Activated CD4-positive, alpha-beta T cell treated with anti-CD3 and anti-CD28 coated beads for 36 hours (primary cell): ENCODE data around the gene SGCD. TPM values are rescaled to one million over a fixed set of nuclear protein-coding genes. Genes with fewer than 3 reads are reported as not detected.

Source experiments
- ATAC-seq: fragments of 200-7000 bp; cut with Tn5 transposase; one replicate; pipeline ENCODE4 v1.10.0; 2021; ENCODE audit warnings: mild to moderate bottlenecking, moderate library complexity
- CTCF ChIA-PET: fragments of 350-600 bp; sonication (Branson Sonifier 250); formaldehyde crosslinking; loops from one replicate; lab custom pipeline; 2021; ENCODE audit warnings: antibody characterized with exemption; lab: Charles Lee
- POLR2A ChIA-PET: fragments of 350-600 bp; sonication (Branson Sonifier 250); formaldehyde crosslinking; loops from one replicate; lab custom pipeline; 2021; ENCODE audit warnings: antibody characterized with exemption, inconsistent platforms; lab: Charles Lee
- DNase-seq: peaks from one replicate; pipeline ENCODE4 v3.0.0-alpha.2; 2020
- H3K27ac Mint-ChIP-seq: one replicate; pipeline ENCODE4 v1.8.0; 2021; ENCODE audit warnings: mixed read lengths
- H3K27me3 Mint-ChIP-seq: one replicate; pipeline ENCODE4 v1.8.0; 2021; ENCODE audit warnings: mixed read lengths
- H3K36me3 Mint-ChIP-seq: one replicate; pipeline ENCODE4 v1.8.0; 2021; ENCODE audit warnings: low read depth, mixed read lengths
- H3K4me1 Mint-ChIP-seq: one replicate; pipeline ENCODE4 v1.8.0; 2021; ENCODE audit warnings: mixed read lengths
- H3K4me3 Mint-ChIP-seq: one replicate; pipeline ENCODE4 v1.8.0; 2021; ENCODE audit warnings: mild to moderate bottlenecking, moderate library complexity, mixed read lengths
- H3K9me3 Mint-ChIP-seq: one replicate; pipeline ENCODE4 v1.8.0; 2021; ENCODE audit warnings: low read depth, mixed read lengths
- intact Hi-C, 2 experiments: fragments of 100-400 bp; cut with DNase I in 1 of 2; cut with micrococcal nuclease in 1 of 2; formaldehyde crosslinking; loops; one replicate each; pipeline versions ENCODE4 v1.14.2 to v1.15.1; 2022 to 2024; cut with DNase I, micrococcal nuclease
- total RNA-seq, 2 experiments: library from RNA; stranded (reverse); gene quantifications; one replicate each; pipeline ENCODE4 v1.2.3, GENCODE V29; 2021

Gene SGCD
- total RNA-seq, 2 experiments from 2014 or later, result not detected

DNA sequence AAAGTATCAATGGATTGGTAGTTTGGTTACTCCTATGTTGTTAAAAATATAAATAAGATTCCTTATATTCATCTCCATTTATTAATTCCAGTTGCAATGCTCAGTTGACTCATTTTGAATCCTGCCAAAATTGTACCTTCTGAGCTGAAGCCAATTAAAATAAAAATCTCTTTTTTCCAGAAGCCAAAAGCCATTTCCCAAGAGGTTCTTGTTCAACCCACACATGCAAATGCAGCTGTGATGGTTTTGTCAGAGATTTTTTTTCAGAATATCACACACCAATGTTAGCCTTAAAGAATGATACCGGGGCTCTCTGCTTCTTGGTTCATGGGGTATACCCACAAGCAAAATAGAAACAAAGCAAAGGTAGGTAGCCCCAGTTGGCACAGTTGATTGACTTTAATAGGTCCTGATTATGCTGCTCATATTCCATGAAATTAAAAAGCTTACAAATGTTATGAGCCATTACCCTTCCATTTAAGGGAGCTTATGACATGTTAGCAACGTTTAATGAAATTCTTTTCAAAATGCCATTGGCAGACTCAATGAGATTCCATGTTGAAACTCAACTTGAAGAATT, 208.0 kb downstream of the SGCD start:
- ChIA-PET CTCF (interaction anchor here (1.0 kb wide), 1 partner anchor 399 kb away, joined by 3 read pairs; no protein-coding TSS in a partner anchor), POLR2A (no interaction called here)
- H3K27ac Mint-ChIP-seq, result no peak overlapping the region
- H3K27me3 Mint-ChIP-seq, result peaks cover 9% of the 10 kb centered on the region
- H3K36me3 Mint-ChIP-seq, result no peaks in the 10 kb centered on the region
- H3K9me3 Mint-ChIP-seq, result no peaks in the 10 kb centered on the region
- DNase-seq (no peak), ATAC-seq (no peak)
- H3K4me3 Mint-ChIP-seq, result no peak overlapping the region
- no peaks in the 10 kb centered on the region for H3K4me1 Mint-ChIP-seq
- intact Hi-C loops, result no loop called here

DNA sequence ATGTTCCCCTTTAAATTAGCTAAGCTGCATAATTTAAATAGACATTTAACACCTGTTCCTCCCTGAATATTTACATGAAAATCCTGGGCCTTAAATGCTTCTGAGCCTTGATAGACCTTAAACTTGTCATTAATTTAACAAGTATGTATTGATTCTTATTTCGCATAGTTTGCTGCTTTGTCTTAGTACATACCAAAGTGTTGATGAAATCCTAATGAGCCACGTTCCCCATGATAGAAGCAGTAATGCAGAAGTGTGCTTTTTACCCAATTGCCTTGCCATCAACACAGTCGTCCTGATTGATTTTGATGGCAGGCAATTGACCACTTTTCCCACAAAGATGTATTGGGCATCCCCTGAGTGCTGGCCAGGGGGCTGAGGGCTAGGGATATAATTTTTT, 213.5 kb downstream of the SGCD start:
- ATAC-seq, result no peak
- CTCF ChIA-PET, result no interaction called here
- Mint-ChIP-seq H3K9me3 (no peaks in the 10 kb centered on the region), H3K36me3 (no peaks in the 10 kb centered on the region), H3K4me3 (no peak overlapping the region), H3K4me1 (no peaks in the 10 kb centered on the region), H3K27me3 (peaks cover 11% of the 10 kb centered on the region), H3K27ac (no peak overlapping the region)
- POLR2A ChIA-PET, result no interaction called here
- intact Hi-C loops, result no loop called here
- DNase-seq, result no peak

DNA sequence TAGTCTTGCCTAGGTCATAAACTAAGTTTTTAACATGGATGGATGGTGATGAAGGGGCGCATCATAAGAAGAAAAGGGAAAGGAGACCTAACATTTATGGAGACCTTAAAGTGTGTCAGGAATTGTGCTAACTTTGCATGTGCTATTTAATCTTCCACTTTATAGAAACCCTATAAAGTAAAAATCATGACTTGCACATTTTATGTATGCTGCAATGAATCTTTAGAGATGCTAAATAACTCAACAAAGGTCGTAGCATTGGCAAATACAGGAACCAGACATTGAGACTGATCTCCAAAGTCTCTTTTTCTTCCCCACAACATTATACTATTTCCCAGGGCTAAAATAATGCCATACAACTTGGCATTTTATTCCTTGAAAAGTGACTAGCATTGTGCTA, 214.6 kb downstream of the SGCD start:
- DNase-seq, result no peak
- H3K36me3 Mint-ChIP-seq, result no peaks in the 10 kb centered on the region
- H3K4me3 Mint-ChIP-seq, result no peak overlapping the region
- POLR2A ChIA-PET, result no interaction called here
- CTCF ChIA-PET, result no interaction called here
- H3K9me3 Mint-ChIP-seq, result no peaks in the 10 kb centered on the region
- no peak for ATAC-seq
- no peak overlapping the region for H3K27ac Mint-ChIP-seq
- peaks cover 11% of the 10 kb centered on the region for H3K27me3 Mint-ChIP-seq
- intact Hi-C loops, result no loop called here
- H3K4me1 Mint-ChIP-seq, result no peaks in the 10 kb centered on the region

DNA sequence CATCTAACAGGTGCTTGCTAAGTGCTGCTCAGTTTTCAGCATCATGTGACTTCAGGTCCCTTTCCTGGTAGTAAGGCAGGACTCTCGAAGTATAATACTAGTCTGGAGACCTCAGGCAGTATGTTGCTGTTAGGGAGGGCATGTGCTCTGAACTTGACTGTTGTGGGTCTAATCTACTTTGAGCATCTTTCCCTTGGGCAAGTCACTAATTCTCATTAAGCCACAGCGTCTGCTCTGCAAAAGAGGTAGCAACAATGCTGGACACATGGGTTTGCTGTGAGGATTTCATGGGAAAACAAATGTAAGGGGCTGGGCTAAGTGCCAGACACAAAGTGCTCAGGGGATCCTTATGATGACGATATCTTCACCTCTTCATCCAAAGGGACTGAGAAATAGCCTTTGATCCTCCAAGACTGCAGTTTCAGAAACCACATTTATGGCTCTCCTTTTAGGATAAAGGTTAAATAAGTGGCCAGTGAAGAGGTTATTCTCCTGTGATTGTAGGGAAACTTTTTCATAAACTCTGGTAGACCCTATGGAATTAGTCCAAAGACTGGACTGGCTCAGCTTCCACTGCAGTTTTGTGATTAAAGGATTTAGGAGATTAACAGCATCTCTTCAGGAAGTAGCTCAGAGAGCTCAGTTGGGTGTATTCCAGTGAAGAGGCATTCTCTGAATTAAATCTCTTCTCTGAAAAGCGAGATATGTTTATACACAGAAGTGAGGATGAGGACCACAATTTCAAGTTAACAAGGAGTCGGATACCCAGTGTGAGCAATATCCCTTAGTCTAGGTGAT, 216.6 kb downstream of the SGCD start:
- Mint-ChIP-seq H3K36me3 (no peaks in the 10 kb centered on the region), H3K4me3 (no peak overlapping the region), H3K27ac (no peak overlapping the region), H3K27me3 (peaks cover 9% of the 10 kb centered on the region), H3K4me1 (no peaks in the 10 kb centered on the region), H3K9me3 (no peaks in the 10 kb centered on the region)
- ATAC-seq, result no peak
- intact Hi-C loops, result no loop called here
- CTCF ChIA-PET, result no interaction called here
- POLR2A ChIA-PET, result interaction anchor here (0.6 kb wide), 1 partner anchor 595 kb away, joined by 3 read pairs; no protein-coding TSS in a partner anchor
- DNase-seq, result no peak

DNA sequence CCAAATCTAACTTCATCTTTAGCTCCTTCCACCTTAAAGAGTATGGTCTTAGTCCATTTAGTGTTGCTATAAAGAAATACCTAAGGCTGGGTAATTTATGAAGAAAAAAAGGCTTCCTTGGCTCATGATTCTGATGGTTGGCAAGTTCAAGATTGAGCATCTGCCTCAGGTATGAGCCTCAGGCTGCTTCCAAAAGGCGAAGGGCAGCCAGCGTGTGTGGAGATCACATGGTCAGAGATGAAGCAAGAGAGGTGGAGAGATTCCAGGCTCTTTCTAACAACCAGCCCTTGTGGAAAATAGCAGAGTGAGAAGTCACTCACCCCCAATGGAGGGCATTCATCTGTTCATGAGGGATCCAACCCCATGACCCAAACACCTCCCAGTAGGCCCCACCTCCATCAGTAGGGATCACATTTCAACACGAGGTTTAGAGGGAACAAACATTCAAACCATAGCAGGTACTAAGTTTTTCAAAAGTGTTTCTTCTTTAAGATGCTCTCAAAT, 225.9 kb downstream of the SGCD start:
- Mint-ChIP-seq H3K9me3 (no peaks in the 10 kb centered on the region), H3K4me1 (no peaks in the 10 kb centered on the region), H3K27me3 (no peaks in the 10 kb centered on the region), H3K27ac (no peak overlapping the region), H3K4me3 (no peak overlapping the region), H3K36me3 (no peaks in the 10 kb centered on the region)
- POLR2A ChIA-PET, result no interaction called here
- CTCF ChIA-PET, result no interaction called here
- DNase-seq, result no peak
- no peak for ATAC-seq
- intact Hi-C loops, result no loop called here

DNA sequence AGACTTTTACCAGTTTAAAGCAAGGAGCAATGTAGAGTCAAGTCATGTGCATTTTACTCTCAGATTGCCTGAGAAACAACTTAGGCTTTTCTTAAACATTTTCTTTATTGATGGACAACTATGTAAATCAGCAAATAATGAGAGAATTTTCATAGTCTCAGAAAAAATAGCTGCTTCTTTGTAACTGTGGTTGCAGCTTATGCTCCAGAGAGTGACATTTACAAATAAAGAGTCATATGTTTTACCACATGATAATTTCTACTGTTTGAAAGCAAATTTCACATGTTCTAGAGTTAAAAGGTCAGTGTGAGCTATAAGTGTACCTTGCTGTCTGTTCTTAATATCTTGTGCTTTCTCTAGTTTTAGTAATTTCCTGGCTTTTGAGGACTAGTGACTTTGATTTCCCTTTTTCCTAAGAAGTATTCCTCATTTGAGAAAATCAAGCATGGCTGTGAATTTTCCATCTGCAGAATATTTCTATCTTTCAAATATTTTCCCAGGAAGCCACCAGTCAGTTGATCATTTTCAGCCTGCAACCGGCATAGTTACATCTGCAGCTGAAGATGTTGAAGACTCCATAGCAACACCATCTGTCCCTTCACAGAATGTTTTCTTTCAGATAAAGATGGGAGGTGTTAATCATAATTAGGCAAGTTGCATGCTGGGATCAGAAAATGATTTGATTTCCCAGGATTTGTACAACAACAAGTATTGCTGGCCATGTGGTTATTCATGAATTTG, 229.9 kb downstream of the SGCD start:
- intact Hi-C loops, result no loop called here
- peaks cover 2% of the 10 kb centered on the region for H3K27me3 Mint-ChIP-seq
- ChIA-PET POLR2A (no interaction called here), CTCF (no interaction called here)
- ATAC-seq, result no peak
- H3K4me1 Mint-ChIP-seq, result no peaks in the 10 kb centered on the region
- H3K27ac Mint-ChIP-seq, result no peak overlapping the region
- DNase-seq, result no peak
- no peaks in the 10 kb centered on the region for H3K36me3 Mint-ChIP-seq
- H3K9me3 Mint-ChIP-seq, result no peaks in the 10 kb centered on the region
- no peak overlapping the region for H3K4me3 Mint-ChIP-seq

DNA sequence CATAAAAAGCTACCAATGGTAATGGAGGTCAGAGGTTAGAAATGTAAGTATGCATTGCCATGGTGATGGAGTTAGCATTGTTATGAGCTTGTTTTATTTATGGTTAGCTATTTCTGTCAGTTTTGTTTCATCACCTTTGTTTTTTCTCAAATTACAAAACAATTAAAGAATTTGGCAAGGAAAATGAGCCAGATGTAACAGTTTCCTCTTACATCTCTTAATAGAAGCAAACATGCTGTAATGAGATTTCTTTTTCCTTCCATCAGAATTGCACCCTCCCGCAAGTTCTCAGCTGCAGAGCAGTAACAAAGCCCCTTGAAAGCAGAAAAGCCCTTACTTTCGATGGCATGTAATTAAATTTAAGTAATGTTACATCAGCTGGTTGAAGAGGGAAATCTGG, 233.0 kb downstream of the SGCD start:
- Mint-ChIP-seq H3K9me3 (no peaks in the 10 kb centered on the region), H3K4me3 (no peak overlapping the region), H3K4me1 (no peaks in the 10 kb centered on the region), H3K36me3 (no peaks in the 10 kb centered on the region), H3K27ac (no peak overlapping the region), H3K27me3 (peaks cover 6% of the 10 kb centered on the region)
- intact Hi-C loops, result no loop called here
- POLR2A ChIA-PET, result no interaction called here
- DNase-seq (no peak), ATAC-seq (no peak)
- CTCF ChIA-PET, result interaction anchor here (1.2 kb wide), 1 partner anchor 10 kb away, joined by 6 read pairs; no protein-coding TSS in a partner anchor

DNA sequence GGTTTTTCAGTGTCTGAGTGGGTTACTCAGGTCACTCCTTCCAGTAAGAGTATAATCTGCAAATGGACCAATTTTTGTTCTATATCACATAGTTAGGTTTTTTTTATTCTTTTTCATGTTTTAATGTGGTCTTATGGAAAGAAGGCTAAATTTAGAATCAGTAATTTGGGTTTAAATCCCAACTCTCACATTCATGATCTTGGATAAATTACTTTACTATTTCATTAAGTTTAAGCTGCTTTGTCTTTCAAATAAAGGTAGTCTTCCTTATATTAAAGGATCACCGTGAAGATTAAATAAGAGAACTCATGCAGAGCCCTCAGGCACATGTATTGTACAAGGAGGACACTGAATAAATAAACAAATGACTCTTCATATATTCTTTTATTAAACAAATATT, 234.7 kb downstream of the SGCD start:
- no peak for ATAC-seq
- POLR2A ChIA-PET, result no interaction called here
- no peak for DNase-seq
- no peak overlapping the region for H3K4me3 Mint-ChIP-seq
- CTCF ChIA-PET, result no interaction called here
- H3K36me3 Mint-ChIP-seq, result no peaks in the 10 kb centered on the region
- no peaks in the 10 kb centered on the region for H3K4me1 Mint-ChIP-seq
- no peak overlapping the region for H3K27ac Mint-ChIP-seq
- no peaks in the 10 kb centered on the region for H3K9me3 Mint-ChIP-seq
- H3K27me3 Mint-ChIP-seq, result peaks cover 6% of the 10 kb centered on the region
- intact Hi-C loops, result no loop called here

DNA sequence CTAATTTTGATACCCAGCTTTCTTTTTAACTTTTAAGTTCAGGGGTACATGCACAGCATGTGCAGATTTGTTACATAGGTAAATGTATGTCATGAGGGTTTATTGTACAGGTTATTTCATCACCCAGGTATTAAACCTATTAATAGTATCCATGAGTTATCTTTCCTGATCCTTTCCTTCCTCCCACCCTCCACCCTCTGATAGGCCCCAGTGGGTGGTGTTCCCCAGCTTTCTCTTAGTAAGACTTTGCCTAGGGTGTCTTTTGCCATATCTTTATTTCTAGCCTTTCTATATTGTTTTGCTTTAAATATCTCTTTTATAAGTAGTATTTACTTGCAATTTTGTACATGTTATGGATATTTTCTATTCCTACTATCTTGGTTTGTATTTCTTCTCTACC, 243.7 kb downstream of the SGCD start:
- Mint-ChIP-seq H3K4me3 (no peak overlapping the region), H3K27me3 (no peaks in the 10 kb centered on the region), H3K36me3 (no peaks in the 10 kb centered on the region), H3K4me1 (no peaks in the 10 kb centered on the region), H3K9me3 (no peaks in the 10 kb centered on the region), H3K27ac (no peak overlapping the region)
- no peak for DNase-seq
- CTCF ChIA-PET, result no interaction called here
- POLR2A ChIA-PET, result no interaction called here
- ATAC-seq, result no peak
- intact Hi-C loops, result no loop called here

DNA sequence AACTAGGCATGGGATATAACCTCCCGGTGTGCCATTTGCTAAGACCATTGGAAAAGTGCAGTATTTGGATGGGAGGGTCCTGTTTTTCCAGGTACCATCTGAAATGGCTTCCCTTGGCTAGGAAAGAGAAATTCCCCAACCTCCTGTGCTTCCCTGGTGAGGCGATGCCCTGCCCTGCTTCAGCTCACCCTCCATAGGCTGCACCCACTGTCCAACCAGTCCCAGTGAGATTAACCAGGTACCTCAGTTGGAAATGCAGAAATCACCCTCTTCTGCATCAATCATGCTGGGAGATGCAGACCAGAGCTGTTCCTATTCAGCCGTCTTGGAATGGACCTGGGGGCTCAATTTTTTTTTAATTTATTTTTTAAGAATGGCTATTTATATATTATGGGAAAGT, 254.8 kb downstream of the SGCD start:
- H3K27ac Mint-ChIP-seq, result no peak overlapping the region
- H3K9me3 Mint-ChIP-seq, result peaks cover 5% of the 10 kb centered on the region
- CTCF ChIA-PET, result interaction anchor here (0.6 to 0.7 kb wide), 2 partner anchors 24 to 230 kb away, joined by 3 to 4 read pairs; no protein-coding TSS in a partner anchor
- no peaks in the 10 kb centered on the region for H3K4me1 Mint-ChIP-seq
- POLR2A ChIA-PET, result no interaction called here
- peaks cover 27% of the 10 kb centered on the region for H3K27me3 Mint-ChIP-seq
- no peak for ATAC-seq
- no peak overlapping the region for H3K4me3 Mint-ChIP-seq
- H3K36me3 Mint-ChIP-seq, result no peaks in the 10 kb centered on the region
- intact Hi-C loops, result no loop called here
- no peak for DNase-seq

DNA sequence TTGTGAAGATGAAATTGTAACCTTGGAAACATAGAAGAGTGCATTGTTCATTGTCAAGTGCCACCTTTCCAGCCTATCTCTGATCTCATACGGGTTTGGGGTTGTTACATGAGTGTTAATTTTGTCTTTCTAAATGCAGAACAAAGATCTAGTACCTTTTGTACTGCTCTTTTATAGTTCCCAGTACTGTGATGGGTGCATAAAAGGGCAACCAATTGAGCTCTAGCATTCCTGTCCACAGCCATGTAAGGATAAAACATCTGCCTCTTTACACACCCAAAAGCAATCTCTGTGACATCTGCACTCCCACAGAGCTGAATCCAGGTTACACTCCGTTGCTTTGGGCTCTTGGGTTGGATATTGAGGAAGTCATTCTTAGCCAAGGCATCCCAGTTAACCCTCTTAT, 255.2 kb downstream of the SGCD start:
- DNase-seq (no peak), ATAC-seq (no peak)
- no peak overlapping the region for H3K27ac Mint-ChIP-seq
- no peak overlapping the region for H3K4me3 Mint-ChIP-seq
- CTCF ChIA-PET, result interaction anchor here (0.6 kb wide), 1 partner anchor 24 kb away, joined by 4 read pairs; no protein-coding TSS in a partner anchor
- H3K36me3 Mint-ChIP-seq, result no peaks in the 10 kb centered on the region
- peaks cover 29% of the 10 kb centered on the region for H3K27me3 Mint-ChIP-seq
- intact Hi-C loops, result no loop called here
- no peaks in the 10 kb centered on the region for H3K4me1 Mint-ChIP-seq
- POLR2A ChIA-PET, result no interaction called here
- H3K9me3 Mint-ChIP-seq, result peaks cover 5% of the 10 kb centered on the region
